ENCODE data around the gene COPS8.

The COPS8 gene

DNA sequence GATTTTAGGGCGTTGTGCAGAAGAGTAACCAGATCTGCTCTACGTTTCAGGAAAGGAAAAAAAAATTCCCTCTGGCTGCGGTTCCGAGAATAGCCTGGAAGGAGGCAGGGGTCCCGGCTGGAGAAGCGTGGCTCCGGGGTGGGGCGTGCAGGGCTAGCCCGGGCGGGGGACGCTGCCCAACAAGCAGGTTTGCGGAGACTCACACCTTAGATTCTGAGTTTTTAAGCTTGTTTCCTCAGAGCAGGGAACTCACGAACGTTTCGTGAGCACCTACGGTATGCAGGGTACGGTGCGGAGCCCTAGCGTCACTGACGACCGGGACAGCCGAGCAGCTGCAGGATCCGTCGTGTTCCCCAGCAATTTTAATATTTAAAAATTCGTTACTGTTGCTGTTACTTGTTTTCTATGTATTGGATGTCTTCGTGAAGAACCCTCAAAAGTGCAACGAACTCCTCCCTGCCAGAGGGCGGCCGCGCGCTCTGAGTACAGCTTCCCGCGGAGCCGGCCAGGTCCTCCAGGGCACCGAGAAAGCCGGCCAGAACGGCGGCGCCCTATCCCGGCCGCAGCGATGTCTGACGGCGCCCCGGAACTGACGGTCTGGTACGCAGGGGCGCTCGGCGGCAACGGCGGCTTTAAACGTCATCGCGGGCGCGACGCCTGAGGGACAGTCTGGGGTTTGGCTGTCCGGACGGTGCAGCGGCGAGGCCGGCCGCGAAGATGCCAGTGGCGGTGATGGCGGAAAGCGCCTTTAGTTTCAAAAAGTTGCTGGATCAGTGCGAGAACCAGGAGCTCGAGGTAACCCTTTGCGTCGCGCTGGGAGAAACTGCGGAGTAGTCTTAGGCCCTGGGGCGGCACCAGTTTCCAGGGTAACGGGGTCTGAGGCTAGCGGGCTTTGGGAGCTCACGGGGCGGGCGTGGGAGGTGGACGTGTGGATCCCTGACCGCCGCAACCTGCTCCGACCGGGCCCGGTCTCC is at the start of gene COPS8:
Gene COPS8 (plus strand): TSS at position 642 of the 974 bp plus-strand sequence. CDS start 76 bp downstream, at position 718.
- DNase-seq, result peak; percentile 52 to 83

DNA sequence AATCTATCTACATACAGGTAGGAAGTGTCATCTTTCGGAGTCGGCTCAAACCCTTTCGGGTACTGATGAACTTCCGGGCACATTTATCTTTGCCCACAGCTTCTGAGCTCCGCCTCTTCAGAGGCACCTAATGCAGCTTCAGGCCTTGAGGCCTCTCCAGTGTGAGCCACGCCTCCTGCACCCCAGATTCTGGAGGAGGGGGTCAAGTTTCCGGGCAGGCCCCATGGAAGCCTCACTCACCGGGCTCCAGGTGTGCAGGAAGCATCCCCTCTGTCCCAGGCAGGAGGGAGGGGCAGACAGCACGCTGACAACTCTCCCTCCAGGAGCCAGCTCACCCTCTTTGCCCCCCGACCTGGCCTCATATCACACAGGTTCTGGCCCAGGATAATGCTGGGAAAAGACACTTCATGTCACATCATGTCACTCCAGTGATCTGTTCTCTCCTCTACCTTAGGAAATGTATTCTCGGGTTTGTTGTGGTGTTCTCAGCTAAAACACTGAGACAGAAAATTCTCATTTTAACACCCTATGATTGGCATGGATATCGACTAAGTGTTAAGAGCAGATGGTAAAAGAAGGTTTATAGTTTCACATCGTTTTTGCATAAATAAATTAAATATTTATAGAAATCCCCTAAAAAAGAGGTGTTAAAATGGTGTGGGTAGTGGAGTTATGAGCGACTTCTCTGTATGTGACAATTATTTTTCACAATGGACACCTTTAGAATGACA is 46.2 kb upstream of the COPS8 start:
- DNase-seq, result no peak

DNA sequence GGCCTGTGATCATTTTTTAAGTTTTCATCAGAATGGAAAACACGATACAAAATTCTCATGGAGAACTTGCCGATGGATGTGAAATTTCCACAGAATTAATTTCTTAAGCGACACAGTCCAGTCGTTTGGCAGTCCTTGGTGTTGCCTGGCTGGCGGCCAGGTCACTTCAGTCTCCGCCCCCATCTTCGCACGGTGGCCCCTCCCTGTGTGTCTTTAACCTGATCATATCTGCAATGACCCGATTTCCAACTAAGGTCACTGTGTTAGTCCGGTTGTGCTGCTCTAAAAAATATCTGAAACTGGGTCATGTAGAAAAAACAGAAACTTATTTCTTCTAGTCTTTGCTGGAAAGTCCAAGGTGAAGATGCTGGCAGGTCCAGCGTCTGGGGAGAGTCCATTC is 44.5 kb upstream of the COPS8 start:
- DNase-seq, result no peak

DNA sequence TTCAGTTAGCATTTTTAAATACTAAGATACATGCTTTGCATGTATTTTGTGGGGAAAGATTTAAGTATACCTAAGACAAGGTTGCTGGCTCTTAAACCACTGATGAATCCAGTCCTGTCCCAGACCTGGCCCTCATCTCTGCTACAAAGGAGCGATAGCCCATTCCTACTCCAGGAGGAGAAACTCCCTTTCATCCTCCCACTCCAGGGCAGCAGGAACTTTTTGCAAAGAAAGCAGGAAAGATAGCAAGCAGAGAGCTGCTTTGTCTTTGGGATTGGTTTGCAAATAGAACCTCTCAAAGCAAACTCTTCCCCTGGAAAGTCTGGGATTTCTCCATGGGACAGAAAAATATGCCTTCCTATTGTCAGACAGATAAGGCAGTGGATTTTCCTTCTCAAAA is 43.6 kb upstream of the COPS8 start:
- no peak for DNase-seq

DNA sequence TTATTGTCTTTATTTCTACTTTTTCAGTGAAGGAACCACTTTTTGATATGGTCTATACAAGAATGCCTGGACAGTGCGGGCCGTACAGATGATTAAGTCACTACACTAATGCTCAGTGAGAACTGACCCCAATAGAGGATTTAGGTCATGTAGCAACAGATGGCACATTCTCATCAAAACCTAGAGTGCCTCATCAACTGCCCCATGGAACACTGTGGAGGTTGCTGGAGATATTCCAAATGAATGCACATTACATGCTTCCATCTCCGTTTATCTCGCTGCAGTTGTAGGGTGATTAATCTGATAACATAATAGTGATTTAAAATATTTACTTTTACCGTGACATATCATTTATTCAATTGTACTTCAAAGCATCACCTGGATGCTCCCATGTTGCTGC is 41.8 kb upstream of the COPS8 start:
- DNase-seq, result peak; percentile 60 to 82

DNA sequence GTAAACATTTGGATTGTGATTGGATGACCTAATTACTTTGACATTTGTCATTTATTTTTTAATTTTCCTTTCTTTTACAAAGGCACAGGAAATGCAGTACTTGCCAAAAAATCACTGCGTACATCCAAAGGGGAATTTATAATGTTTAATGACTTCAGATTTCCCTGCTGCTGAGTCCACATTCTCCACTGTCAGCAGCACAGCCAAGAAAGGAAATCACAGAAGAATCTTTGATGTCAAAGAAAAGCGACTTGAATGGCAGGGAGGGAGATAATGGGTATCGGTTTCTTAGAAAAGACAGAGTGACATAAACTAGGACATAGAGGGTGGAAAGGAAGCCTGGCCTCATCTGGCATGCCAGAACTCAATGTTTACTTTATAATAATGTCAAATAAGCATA is 41.4 kb upstream of the COPS8 start:
- DNase-seq, result no peak

DNA sequence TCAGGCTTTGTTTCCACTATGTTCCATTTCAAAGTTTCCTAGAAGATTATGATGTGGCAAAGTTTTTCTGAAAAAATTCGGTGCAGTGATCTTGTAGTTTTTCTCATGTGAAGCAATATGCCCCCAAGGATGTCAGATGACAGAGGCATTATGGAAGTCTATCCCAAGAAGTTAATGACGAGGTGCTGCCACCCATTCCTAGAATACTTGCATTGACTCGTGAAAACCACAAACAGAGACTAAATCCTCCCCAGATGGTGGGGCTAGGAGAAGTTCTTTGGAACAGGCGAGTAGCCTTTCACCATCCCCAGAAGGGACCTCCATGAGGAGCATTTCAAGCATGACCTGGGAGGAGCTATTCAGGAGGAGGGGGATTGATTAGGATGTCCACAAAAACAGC is 40.2 kb upstream of the COPS8 start:
- no peak for DNase-seq

DNA sequence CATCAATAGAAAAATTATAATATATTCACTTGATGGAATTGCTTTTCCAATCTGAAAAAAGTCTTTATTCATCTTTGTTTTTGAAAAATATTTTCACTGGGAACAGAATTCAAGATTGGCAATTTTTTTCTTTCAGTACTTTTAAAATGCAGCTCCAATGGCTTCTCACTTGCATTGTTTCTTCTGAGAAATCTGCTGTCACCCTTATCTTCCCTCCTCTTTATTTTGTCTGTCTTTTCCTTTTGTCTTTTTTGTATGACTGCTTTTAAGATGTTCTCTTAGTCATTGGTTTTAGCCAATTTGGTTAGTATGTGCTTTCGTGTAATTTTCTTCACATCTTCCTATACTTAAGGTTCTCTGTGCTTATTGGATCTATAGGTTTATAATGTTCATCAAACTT is 37.1 kb upstream of the COPS8 start:
- no peak for DNase-seq

DNA sequence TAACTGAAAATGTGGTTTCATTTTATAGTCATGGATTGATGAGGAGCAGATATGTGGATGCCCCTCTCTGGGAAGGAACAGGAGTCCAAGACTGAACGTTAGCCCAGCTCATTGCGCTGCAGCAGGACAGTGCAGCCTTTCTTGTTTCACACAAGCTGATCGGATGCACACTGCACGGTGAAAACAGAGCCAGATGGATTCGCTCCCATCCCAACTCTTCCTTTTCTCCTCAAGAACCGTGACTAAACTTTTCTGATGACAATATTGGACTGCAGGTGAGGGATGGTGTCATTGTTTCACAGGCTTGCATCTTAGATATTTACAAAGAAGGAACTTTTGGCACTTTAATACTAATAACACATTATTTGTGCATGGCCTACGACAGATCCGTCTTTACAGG is 33.8 kb upstream of the COPS8 start:
- no peak for DNase-seq

DNA sequence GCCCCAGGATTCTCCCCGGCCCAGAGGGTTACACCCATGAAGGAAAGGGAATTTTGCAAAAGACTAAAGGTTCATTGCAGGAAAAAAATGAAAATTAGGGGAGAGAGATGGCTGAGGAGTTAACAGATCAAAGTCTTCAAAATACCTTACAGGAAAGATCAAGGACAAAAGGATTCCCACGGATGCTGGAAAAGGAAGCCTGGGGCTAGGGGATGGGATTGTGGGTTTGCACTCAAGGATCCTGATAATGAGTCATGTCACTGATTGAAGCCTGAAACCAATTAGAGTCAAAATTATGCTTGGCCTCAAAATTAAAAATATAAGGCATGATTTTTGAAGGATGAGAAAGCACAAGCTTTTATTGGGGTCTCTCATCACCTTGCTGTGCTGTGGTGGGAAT is 32.6 kb upstream of the COPS8 start:
- DNase-seq, result no peak

DNA sequence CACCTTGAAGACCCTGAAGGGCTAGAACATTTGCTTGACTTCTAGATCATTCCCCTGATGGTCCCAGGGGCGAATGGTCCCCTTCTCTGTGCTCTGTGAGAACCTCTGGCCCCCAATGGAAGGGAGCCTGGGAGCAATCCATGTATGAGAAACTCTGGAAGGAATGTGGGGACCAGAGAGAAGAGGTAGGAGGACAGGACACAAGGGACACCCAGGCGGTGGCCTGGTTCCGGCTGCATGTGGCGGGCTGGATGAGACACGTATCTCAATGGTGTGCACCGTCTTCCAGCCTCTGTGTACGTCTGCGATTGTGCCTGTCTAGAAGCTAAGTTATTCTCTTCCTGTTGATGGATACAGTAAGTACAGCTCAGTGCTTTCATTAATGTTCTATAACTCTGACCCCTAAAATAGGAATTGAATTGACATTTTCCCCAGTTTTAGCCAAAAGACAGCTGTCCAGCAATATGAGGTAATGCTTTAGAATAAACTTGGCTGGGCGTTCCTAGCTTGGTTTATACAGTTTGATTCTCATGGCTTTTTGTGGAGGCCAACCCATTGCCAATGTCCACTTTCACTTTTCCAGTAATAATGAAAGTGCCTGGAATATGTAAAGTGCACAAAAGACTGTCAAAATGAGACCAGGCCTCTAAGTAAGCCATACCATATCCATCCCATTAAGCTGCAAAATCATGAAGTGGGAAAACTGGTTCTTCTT is 30.1 kb upstream of the COPS8 start:
- DNase-seq, result no peak

DNA sequence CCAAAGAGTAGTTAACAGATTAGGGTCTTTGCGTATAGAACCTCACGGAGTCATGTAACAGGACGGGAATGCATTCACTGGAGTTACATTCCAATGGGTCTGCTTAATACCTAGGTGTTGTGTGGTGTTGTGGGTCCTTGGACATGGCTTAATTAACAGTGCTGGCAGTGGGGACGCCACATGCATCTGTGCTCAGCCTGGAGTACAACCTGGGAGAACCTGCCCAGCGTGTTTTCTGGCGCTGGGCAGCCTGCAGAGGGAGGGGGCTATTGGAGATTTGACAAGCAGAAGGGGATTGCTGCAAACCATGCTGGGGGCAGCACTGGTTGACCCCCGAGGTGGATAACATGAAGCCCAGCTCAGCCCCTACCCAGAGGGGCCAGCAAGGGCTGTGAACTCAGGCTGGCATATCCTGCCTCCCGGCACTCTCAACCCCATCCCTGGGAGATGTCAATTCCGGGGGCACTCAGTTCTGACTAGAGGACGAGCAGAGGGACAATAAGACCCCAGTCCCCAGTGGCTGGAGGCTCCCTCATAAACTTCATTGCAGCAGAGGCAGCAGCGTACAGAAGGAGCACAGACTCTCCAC is 29.3 kb upstream of the COPS8 start:
- DNase-seq, result no peak

DNA sequence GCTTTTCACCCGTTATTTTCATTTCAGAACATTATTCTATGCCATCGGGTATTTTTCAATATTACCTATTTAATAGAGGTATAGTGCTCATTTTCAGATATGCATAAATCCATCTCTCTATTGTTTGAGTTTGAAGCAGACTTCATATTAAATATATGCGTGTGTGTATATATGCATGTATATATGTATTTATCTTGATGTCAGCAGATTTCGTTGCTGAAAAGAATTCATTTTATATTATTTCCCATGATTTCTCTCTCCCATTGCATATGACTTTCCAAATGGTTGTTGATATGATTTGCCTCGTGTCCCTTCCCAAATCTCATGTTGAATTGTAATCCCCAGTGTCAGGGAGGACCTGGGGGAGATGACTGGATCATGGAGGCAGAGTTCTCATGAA is 28.6 kb upstream of the COPS8 start:
- DNase-seq, result no peak

DNA sequence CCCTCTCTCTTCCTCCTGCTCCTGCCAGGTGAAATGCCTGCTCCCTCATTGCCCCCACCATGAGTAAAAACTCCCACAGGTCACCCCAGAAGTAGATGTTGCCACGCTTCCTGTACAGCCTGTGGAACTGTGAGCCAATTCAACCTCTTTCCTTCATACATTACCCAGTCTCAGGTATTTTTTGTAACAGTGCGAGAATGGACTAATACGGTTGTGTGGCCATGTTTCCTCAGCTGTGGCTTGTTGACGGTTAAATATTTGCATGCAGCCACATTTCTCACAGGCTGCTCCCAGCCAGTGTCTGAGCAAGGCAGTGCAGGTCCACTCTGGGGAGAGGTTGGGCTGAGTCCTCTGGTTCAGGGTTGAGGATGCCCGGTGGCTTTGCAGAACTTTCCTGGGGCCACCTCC is 27.8 kb upstream of the COPS8 start:
- DNase-seq, result no peak

DNA sequence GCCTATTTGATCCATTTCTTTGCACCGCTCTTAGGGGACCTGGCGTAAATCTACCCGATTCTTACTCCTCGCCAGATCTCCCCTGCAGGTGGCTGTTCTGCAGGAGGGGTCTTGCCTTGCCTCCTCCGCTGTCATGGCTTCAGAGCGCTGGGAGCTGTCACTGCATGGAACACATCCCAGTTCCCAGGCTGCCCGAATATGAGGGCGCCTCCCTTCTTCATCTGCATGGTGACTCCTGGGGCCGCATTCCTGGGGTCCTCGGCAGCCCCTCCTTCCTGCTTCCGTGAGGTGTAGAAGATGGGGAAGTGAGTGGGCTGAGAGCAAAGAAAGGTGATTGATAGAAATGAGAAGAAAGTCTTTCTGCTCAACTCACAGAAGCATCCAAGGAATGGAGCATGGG is 27.3 kb upstream of the COPS8 start:
- DNase-seq, result no peak

DNA sequence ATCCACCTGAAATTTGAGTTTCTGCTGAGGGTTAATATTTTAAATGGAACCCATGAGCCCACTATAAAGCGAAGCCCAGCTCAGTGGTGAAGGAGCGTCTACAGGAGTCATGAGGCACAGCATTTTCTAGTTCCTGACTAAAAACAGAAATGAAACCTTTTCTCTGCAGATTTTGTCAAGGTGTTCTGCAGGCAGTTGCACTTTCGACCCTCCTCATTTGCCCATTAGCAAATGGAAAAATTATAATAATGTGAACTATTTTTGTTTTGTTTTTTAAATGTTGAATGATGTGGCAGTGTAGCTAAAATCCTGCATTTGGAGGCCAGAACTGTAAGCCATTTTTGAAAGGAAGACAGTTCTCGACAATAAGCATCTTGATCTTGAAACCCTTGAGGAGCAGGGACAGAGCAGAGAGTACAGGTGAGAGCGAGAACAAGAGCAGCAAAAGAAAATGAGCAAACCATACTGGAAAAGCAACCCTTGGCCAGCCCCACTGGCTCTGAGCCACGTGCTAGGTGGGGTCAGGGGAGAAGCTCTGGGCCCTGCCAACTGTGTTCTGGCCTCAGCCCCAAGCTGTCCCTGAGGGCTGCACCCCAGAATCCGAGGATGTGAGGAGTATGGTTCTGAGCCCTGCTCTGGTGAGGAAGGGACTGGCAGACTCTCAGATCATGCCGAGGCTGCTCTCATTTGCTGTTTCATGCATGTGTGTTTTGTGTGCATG is 26.4 kb upstream of the COPS8 start:
- no peak for DNase-seq

DNA sequence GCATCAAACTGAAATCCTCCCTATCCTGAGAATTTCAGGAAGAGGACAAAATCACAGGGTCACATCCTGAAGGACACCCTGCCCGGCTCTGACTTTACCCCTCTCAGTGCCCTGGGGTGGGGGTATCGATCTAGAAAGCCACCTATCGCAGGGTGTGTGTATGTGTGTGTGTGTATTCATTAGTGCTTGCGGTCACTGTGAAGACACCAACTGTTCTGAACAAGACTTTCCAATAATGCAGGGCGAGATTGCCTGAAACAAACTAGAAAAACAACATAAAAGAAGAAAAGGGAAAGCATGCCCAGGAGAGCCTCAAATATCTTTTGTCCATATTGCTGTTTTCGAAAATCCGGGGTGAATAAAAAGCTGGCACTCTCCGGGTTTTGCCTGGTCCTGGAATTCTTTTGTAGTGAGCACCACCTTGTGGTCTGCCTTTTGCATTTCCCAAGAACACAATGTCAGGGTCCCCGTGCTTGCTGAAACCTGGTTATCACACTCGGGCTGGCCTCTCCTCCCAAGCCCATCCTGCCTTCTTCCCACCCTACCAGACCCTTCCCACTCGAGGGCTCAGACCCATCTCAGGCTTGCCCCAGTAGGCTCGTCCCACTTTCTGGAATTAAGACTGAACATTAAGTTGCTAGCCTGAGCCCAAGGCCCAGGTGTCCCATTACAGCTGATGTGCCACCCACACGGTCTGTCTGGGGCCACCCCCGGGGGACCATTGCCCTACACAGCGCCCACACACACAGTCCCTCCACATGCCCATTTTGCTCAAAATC is 25.0 kb upstream of the COPS8 start:
- DNase-seq, result peak; percentile 48 to 72

DNA sequence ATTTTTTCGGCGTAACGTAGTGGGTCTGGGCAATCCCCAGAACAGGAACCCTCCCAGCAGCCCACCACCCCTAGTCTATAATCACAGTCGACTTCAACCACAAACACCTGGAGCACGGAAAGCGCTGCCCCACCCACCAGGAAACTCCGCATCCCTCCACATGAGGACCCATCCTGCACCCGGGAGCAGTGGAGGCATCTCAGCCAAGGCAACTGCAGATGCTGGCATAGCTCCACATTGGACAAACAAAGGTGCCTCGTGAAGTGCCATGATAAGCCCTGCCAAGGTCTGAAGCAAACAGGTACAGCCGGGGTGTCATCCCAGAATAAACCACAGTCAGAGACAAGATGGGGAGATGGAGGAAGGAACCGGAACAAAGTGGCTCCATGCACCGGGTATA is 24.3 kb upstream of the COPS8 start:
- DNase-seq, result no peak

DNA sequence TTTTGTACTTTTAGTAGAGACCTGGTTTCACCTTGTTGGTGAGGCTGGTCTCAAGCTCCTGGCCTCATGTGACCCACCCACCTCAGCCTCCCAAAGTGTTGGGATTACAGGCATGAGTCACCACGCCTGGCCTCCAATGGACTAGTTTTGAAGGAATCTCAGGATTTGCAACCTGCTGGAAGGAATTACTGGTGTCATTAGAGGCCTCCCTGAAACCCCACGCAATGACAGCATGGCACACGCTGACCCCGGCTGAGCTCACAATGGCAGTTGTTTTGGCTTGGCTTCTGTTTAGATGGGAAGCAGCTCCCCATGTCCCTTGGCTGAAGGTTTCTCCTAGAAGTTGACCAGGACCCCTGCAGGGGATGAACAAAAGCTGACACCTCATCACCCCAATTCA is 23.1 kb upstream of the COPS8 start:
- DNase-seq, result no peak

DNA sequence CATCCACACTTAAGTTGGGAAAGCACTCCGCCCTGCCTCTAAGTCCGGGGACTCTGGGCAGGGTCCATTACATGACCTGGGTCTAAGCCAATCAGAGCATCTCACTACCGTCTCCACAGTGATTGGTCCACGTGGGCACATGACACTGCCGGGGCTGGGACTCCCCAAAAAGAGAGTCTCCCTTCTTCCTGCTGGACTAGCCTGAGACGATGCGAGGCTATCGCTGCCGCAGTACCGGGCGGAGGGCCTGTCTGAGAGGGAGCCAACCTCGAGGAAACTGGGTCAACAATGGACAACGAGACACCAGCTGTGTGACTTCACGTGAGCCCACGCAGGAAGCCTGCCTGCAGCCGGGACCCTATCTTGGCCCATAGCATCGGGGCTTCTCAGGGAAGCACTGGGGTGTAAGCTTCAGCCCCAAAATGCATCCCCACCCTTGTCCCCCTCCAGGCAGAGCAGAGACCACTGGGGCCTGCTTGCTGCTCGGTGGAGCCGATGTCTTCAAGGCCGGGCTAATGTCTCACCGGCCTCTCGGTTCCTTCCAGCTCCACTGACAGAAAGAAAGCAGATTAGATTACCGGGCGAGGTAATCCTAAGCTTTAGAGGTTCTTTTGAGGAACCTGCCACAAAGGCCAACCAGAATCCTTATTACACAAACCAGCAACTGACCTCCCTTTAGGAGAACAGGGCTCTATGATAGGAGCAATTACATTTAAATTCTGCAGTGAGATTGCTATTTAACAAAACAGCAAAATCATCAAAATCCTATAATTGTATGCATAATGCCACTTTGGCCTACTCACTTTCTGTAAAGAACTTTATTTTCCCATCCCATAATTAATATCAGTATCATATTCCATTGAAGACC is 21.3 kb upstream of the COPS8 start:
- peak in 1 of 2 experiments; percentile 74 for DNase-seq

DNA sequence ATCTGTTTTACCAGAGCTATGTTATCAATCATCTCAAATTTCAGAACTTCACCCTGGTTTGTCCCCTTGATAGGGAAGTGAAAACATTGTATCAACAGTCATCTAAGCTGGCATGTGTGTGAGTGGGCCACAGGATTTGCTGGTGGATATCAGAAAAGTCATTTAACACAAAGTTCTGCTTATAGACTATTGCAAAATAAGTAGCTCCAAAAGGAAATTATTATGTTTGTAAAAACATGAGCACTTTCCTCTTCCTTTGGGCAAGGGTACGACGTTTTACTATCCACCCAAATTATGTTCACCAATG is 20.7 kb upstream of the COPS8 start:
- no peak for DNase-seq

Data from NCI-H524 (cell line).